GM23338 (cell line): ENCODE results near the gene CEP43. TPM values are rescaled to one million over a fixed set of nuclear protein-coding genes. Genes with fewer than 3 reads are reported as not detected.
A peak's percentile ranks its signal among the peaks of the same experiment; 100 is the strongest.

Experiments used
- ATAC-seq: fragments of 200-7000 bp; cut with Tn5 transposase; 3 replicates; pipeline ENCODE4 v1.9.1; 2020
- DNase-seq: peaks from one replicate; pipeline ENCODE4 v3.0.0-alpha.2; 2015; ENCODE audit warnings: low spot score
- H2AFZ ChIP-seq: fragments of 200-600 bp; sonication (generic); 2 replicates; pipeline ENCODE4 v1.8.0; 2016; ENCODE audit warnings: antibody characterized with exemption, mild to moderate bottlenecking, moderate library complexity
- H3F3A ChIP-seq: fragments of 200-600 bp; sonication (generic); replicated peaks from 2 replicates; pipeline ENCODE4 v1.8.0; 2017; ENCODE audit warnings: antibody characterized with exemption, mixed run types, low read depth
- H3K27ac ChIP-seq: fragments of 200-600 bp; sonication (generic); 2 replicates; pipeline ENCODE4 v1.6.1; 2016; ENCODE audit warnings: low read depth
- H3K27me3 ChIP-seq: fragments of 200-600 bp; sonication (generic); 2 replicates; pipeline ENCODE4 v1.8.0; 2016; ENCODE audit warnings: mild to moderate bottlenecking, mixed run types, moderate library complexity; ENCODE audit not compliant: insufficient read depth
- H3K36me3 ChIP-seq: fragments of 200-600 bp; sonication (generic); 2 replicates; pipeline ENCODE4 v1.8.0; 2016; ENCODE audit warnings: mild to moderate bottlenecking; ENCODE audit not compliant: insufficient read depth
- H3K4me1 ChIP-seq: fragments of 200-600 bp; sonication (generic); 2 replicates; pipeline ENCODE4 v1.8.0; 2016; ENCODE audit warnings: mild to moderate bottlenecking, moderate library complexity; ENCODE audit not compliant: insufficient read depth
- H3K4me2 ChIP-seq: fragments of 200-600 bp; sonication (generic); 2 replicates; pipeline ENCODE4 v1.7.1; 2017; ENCODE audit warnings: mixed run types
- H3K4me3 ChIP-seq: fragments of 200-600 bp; sonication (generic); 2 replicates; pipeline ENCODE4 v1.6.1; 2016; ENCODE audit warnings: mixed run types
- H3K79me2 ChIP-seq: fragments of 200-600 bp; sonication (generic); replicated peaks from 2 replicates; pipeline ENCODE4 v1.8.0; 2017; ENCODE audit warnings: mild to moderate bottlenecking; ENCODE audit not compliant: insufficient read depth
- H3K9me2 ChIP-seq: fragments of 200-600 bp; sonication (generic); 2 replicates; pipeline ENCODE4 v1.8.0; 2017; ENCODE audit not compliant: insufficient read depth
- H4K20me1 ChIP-seq: fragments of 200-600 bp; sonication (generic); replicated peaks from 2 replicates; pipeline ENCODE4 v1.8.0; 2017; ENCODE audit warnings: mild to moderate bottlenecking; ENCODE audit not compliant: insufficient read depth
- H3K27ac Mint-ChIP-seq: 2 replicates; pipeline ENCODE4 v1.8.0; 2020; ENCODE audit warnings: inconsistent platforms, mild to moderate bottlenecking, moderate library complexity, mixed read lengths
- H3K27me3 Mint-ChIP-seq: 3 replicates; pipeline ENCODE4 v1.8.0; 2022; ENCODE audit warnings: low read depth, mild to moderate bottlenecking, moderate library complexity, mixed read lengths, inconsistent platforms; ENCODE audit not compliant: insufficient read depth, poor library complexity
- H3K36me3 Mint-ChIP-seq: 3 replicates; pipeline ENCODE4 v1.8.0; 2021; ENCODE audit warnings: low read depth, mild to moderate bottlenecking, inconsistent platforms, moderate library complexity, mixed read lengths
- H3K4me1 Mint-ChIP-seq: 3 replicates; pipeline ENCODE4 v1.8.0; 2020; ENCODE audit warnings: mild to moderate bottlenecking, inconsistent platforms, mixed read lengths
- H3K4me3 Mint-ChIP-seq: 3 replicates; pipeline ENCODE4 v1.8.0; 2021; ENCODE audit warnings: moderate library complexity, mild to moderate bottlenecking, inconsistent platforms, mixed read lengths
- H3K9me3 Mint-ChIP-seq: 3 replicates; pipeline ENCODE4 v1.8.0; 2020; ENCODE audit warnings: moderate library complexity, mild to moderate bottlenecking, inconsistent platforms, mixed read lengths
- CREB1 ChIP-seq: fragments of 250-450 bp; sonication (Bioruptor Pico); IDR thresholded peaks from 2 replicates; pipeline ENCODE4 v1.5.0; 2020; ENCODE audit warnings: low read depth, mild to moderate bottlenecking, moderate library complexity
- CTCF ChIP-seq, 2 experiments: fragments of 200-600 bp in 1 of 2; sonication (generic) in 1 of 2; conservative IDR thresholded peaks; 2 replicates each; pipeline versions ENCODE4 v1.5.1 to v1.6.1; 2016 to 2017; ENCODE audit warnings: antibody characterized with exemption in 2 of 2, low read depth in 2 of 2, mild to moderate bottlenecking in 2 of 2, moderate library complexity in 1 of 2
- ETS1 ChIP-seq: IDR thresholded peaks from 2 replicates; pipeline ENCODE4 v1.6.1; 2016; ENCODE audit warnings: antibody characterized with exemption
- EZH2phosphoT487 ChIP-seq: fragments of 200-600 bp; sonication (generic); IDR thresholded peaks from one replicate; pipeline ENCODE4 v1.8.1; 2018; ENCODE audit warnings: antibody characterized with exemption; ENCODE audit not compliant: unreplicated experiment
- JUNB ChIP-seq: IDR thresholded peaks from one replicate; pipeline ENCODE4 v1.6.1; 2016; ENCODE audit warnings: antibody characterized with exemption; ENCODE audit not compliant: unreplicated experiment
- POLR2AphosphoS5 ChIP-seq: IDR thresholded peaks from 2 replicates; pipeline ENCODE4 v1.6.1; 2016; ENCODE audit warnings: antibody characterized with exemption, low read depth
- REST ChIP-seq: IDR thresholded peaks from one replicate; pipeline ENCODE4 v1.6.1; 2018; ENCODE audit warnings: antibody characterized with exemption; ENCODE audit not compliant: unreplicated experiment
- STAT1 ChIP-seq: IDR thresholded peaks from one replicate; pipeline ENCODE4 v1.6.1; 2016; ENCODE audit warnings: antibody characterized with exemption; ENCODE audit not compliant: unreplicated experiment
- polyA plus RNA-seq: library from polyadenylated mRNA; unstranded; fragments of >200 nt; fragmentation: Nextera tagmentation; extraction: Ambion mirVana; gene quantifications from 2 replicates; pipeline ENCODE4 v1.2.1, GENCODE V29; 2016
- total RNA-seq: library from RNA; depleted of rRNA; stranded (reverse); fragments of >200 nt; shearing (Covaris generic); gene quantifications from 2 replicates; pipeline ENCODE4 v1.2.3, GENCODE V29; 2014

Gene CEP43
- total and polyA plus RNA-seq, 2 experiments from 2014 or later = 39.9 to 44.3 TPM

GRCh38 chr6:166999884-167000253 lies 672 bp downstream of the CEP43 start (continued):
- TF ChIP-seq REST (no peak), POLR2AphosphoS5 (no peak)

GRCh38 chr6:167000759-167001158 lies 1.6 kb downstream of the CEP43 start:
- peaks cover 5% of the 10 kb centered on the region; the same call in 1 of the 2 replicates for H3F3A ChIP-seq
- Mint-ChIP-seq H3K36me3 (peaks cover 47% of the 10 kb centered on the region), H3K27me3 (peaks cover 3% of the 10 kb centered on the region), H3K4me3 (peak overlapping the region; percentile 90), H3K27ac (no peak overlapping the region), H3K4me1 (peaks cover 24% of the 10 kb centered on the region), H3K9me3 (no peaks in the 10 kb centered on the region)
- H3K79me2 ChIP-seq = peaks cover 68% of the 10 kb centered on the region
- H3K27me3 ChIP-seq = no peaks in the 10 kb centered on the region
- peaks cover 22% of the 10 kb centered on the region for H4K20me1 ChIP-seq
- ATAC-seq (no peak), DNase-seq (no peak)
- no peaks in the 10 kb centered on the region for H3K9me2 ChIP-seq
- peaks cover 6% of the 10 kb centered on the region for H3K4me1 ChIP-seq
- H3K36me3 ChIP-seq = peaks cover 12% of the 10 kb centered on the region; the same call in 1 of the 2 replicates
- no peak overlapping the region; the same call in 1 of the 2 replicates for H3K27ac ChIP-seq
- no peak overlapping the region for H2AFZ ChIP-seq
- peak overlapping the region; percentile 75 for H3K4me3 ChIP-seq
- H3K4me2 ChIP-seq = peak overlapping the region; percentile 80
- TF ChIP-seq ETS1 (no peak), CTCF (conservative IDR thresholded peaks at IDR 0.05; ENCODE audit: low read depth in 2 of 2) (no peak), EZH2phosphoT487 (no peak), REST (no peak), CREB1 (CRISPR knock-in tag) (no peak), JUNB (no peak), STAT1 (no peak)
